CD4-positive, alpha-beta T cell treated with Interleukin-6 for 4 hours (primary cell): ENCODE data around the gene TUT7.
"Not testable (repeated sequence)": the region's sequence is repeated elsewhere in the genome, so short reads cannot be mapped to it uniquely, and the experiment has no call there.

Source experiments
- DNase-seq: peaks from one replicate; pipeline ENCODE4 v3.0.0-alpha.2; 2020; ENCODE audit warnings: mixed read lengths

TUT7 gene, protein sequence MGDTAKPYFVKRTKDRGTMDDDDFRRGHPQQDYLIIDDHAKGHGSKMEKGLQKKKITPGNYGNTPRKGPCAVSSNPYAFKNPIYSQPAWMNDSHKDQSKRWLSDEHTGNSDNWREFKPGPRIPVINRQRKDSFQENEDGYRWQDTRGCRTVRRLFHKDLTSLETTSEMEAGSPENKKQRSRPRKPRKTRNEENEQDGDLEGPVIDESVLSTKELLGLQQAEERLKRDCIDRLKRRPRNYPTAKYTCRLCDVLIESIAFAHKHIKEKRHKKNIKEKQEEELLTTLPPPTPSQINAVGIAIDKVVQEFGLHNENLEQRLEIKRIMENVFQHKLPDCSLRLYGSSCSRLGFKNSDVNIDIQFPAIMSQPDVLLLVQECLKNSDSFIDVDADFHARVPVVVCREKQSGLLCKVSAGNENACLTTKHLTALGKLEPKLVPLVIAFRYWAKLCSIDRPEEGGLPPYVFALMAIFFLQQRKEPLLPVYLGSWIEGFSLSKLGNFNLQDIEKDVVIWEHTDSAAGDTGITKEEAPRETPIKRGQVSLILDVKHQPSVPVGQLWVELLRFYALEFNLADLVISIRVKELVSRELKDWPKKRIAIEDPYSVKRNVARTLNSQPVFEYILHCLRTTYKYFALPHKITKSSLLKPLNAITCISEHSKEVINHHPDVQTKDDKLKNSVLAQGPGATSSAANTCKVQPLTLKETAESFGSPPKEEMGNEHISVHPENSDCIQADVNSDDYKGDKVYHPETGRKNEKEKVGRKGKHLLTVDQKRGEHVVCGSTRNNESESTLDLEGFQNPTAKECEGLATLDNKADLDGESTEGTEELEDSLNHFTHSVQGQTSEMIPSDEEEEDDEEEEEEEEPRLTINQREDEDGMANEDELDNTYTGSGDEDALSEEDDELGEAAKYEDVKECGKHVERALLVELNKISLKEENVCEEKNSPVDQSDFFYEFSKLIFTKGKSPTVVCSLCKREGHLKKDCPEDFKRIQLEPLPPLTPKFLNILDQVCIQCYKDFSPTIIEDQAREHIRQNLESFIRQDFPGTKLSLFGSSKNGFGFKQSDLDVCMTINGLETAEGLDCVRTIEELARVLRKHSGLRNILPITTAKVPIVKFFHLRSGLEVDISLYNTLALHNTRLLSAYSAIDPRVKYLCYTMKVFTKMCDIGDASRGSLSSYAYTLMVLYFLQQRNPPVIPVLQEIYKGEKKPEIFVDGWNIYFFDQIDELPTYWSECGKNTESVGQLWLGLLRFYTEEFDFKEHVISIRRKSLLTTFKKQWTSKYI (N-terminal part only)

GRCh38 chr9:86354011-86354817, at the start of gene TUT7:
Gene TUT7 (minus strand): TSS chr9:86354410. CDS start chr9:86353199, 1,211 bp downstream.
- DNase-seq: peak; percentile 93

- DNase-seq: no peak
Measured at GRCh38 chr9:86402591-86402990, 48.4 kb upstream of the TUT7 start.

DNA sequence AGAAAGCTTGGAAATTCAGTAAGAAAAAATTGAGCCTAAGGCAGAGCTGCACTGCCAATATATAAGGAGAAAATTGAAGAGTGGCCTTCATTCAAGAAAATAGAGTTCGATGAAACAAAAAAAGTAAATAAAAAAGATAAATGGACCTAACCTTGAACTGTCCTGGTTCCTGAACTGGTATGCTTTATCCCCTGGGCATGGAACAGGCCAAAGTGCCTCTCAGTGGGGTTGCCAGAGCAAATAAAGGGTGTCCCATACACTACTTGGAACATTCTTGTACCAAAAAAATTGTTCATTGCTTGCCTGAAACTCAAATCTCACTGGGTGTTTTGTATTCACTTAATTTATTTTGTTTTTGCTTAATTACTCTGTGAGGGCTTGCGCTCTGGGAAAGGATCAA, 42.2 kb upstream of the TUT7 start:
- no peak for DNase-seq

GRCh38 chr9:86390184-86390583, 36.0 kb upstream of the TUT7 start:
- not testable (repeated sequence) for DNase-seq

DNA sequence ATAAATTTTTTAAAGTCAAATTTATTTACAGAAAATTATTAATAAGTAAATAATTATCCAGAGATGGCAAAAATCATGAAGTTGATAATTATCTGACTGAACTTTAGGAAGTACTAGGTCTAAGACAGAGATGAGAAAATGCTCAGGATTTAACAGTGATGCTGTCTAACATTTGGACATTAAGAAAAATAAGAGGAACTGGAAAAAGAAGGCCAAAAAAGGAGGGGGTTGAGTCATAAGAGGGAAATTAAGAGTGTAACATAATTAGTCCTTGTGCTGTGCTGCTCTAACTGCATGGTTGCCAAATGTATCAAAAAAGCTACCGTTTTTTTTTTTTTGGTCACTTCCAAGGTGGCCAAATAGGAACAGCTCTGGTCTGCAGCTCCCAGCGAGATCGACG, 35.4 kb upstream of the TUT7 start:
- DNase-seq: no peak

- no peak for DNase-seq
Measured at GRCh38 chr9:86387376-86387775, 33.2 kb upstream of the TUT7 start.

DNA sequence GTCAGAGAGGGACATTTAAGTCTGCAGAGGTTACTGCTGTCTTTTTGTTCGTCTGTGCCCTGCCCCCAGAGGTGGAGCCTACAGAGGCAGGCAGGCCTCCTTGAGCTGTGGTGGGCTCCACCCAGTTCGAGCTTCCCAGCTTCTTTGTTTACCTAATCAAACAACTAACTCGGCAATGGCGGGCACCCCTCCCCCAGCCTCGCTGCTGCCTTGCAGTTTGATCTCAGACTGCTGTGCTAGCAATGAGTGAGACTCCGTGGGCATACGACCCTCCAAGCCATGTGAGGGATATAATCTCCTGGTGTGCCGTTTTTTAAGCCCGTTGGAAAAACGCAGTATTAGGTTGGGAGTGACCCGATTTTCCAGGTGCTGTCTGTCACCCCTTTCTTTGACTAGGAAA, 28.8 kb upstream of the TUT7 start:
- not testable (repeated sequence) for DNase-seq

DNA sequence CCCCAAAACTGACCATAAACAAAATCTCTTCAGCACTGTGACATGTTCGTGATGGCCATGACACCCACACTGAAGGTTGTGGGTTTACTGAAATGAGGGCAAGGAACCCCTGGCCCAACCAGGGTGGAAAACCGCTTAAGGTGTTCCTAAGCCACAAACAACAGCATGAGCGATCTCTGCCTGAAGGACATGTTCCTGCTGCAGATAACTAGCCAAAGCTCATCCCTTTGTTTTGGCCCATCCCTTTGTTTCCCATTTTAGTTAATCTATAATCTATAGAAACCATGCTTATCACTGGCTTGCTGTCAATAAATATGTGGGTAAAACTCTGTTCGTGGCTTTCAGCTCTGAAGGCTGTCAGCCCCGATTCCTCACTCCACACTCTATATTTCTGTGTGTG, 21.8 kb upstream of the TUT7 start:
- DNase-seq: no peak

DNA sequence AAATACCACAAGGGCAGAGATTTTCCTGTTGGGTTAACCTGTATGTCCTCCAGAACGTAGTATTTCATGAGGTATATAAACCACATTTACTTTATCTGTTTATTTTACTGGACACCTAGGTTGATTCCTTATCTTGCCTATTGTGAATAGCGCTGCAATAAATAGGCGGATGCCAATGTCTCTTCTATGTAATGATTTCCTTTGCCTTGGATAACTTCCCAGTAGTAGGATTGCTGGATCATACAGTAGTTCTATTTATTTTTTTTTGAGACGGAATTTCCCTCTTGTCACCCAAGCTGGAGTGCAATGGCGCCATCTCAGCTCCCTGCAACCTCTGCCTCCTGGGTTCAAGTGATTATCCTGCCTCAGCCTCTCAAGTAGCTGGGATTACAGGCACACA, 15.6 kb upstream of the TUT7 start:
- no peak for DNase-seq

GRCh38 chr9:86368871-86369521, 14.8 kb upstream of the TUT7 start:
- no peak for DNase-seq

GRCh38 chr9:86361176-86361575, 7.0 kb upstream of the TUT7 start:
- DNase-seq: no peak

GRCh38 chr9:86359151-86359879, 5.1 kb upstream of the TUT7 start:
- no peak for DNase-seq

- DNase-seq: no peak
Measured at GRCh38 chr9:86356871-86357866, 3.0 kb upstream of the TUT7 start.

- DNase-seq: no peak
Measured at GRCh38 chr9:86355814-86356213, 1.6 kb upstream of the TUT7 start.

GRCh38 chr9:86354818-86355309, 654 bp upstream of the TUT7 start:
- DNase-seq: no peak

DNA sequence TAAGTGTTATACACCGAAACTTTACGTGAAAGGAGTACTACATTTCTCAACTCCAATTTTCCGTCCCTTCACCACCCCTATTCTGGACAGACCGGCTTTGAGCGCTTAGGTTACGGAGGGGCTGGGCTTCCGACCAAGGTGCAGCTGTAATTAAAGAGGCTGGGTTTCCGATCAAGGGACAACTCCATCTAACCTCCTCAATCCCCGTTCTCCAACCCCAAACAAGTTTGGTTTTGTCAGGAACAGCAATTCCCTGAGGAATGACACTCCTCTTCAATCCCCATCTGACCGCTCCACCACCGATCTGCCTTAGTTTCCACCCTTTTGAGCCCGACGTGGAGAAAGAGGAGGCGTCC, 577 bp downstream of the TUT7 start:
- peak; percentile 25 for DNase-seq

GRCh38 chr9:86352440-86353077, 1.7 kb downstream of the TUT7 start:
- no peak for DNase-seq

DNA sequence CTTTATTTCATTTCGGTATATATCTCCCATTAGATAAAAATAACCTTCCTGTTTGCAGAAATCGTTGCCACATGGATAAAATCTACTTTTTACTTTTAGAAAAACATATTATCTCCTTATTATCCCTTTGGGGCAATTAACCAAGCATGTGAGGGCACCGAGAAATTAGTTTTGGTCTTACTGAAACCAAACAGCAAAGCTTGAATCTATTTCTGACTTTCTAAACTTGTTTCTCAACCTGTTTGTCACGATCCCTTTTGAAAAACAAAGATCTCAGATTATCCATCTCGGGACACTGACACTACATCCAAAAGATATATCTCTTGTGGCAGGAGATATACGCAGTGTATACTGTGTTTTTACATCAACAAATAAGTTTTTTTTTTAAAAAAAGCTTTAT, 2.3 kb downstream of the TUT7 start:
- no peak for DNase-seq
